ENCODE measurements around the gene CYP2R1. TPM values are rescaled to one million over a fixed set of nuclear protein-coding genes. Genes with fewer than 3 reads are reported as not detected.

CYP2R1 gene
- 16.9 and 18.5 TPM in 2 replicates for total RNA-seq
- long read RNA-seq, transcript CYP2R1-206 (5 exons, 1,882 nt) = major isoform, 13 of 42 reads
- long read RNA-seq, partial matches to known transcripts = 5 of 42 reads
- long read RNA-seq, other reads (novel, unspliced or antisense) = 20 of 42 reads

- peak; percentile 81 for DNase-seq (ENCODE audit: low read depth, low spot score)
Observed at GRCh38 chr11:14892036-14892556, at the start of gene CYP2R1. TSS of gene CYP2R1 (minus strand) at chr11:14892231. CDS start at chr11:14892205, 26 bp downstream.

GRCh38 chr11:14938936-14939335 lies 46.9 kb upstream of the CYP2R1 start:
- no peaks in the 10 kb centered on the region for H3K36me3 Mint-ChIP-seq (ENCODE audit: low read depth)
- TF ChIP-seq CTCF (conservative IDR thresholded peaks at IDR 0.05) = no peak
- no peak for DNase-seq (ENCODE audit: low read depth, low spot score)
- no peaks in the 10 kb centered on the region for H3K27me3 Mint-ChIP-seq (ENCODE audit: low read depth)
- H3K27ac Mint-ChIP-seq (ENCODE audit: unreplicated experiment) = no peak overlapping the region
- peaks cover 25% of the 10 kb centered on the region for H3K9me3 Mint-ChIP-seq
- no peak overlapping the region for H3K4me3 Mint-ChIP-seq
- H3K4me1 Mint-ChIP-seq = no peaks in the 10 kb centered on the region

More at GRCh38 chr11:14892036-14892556, at the start of gene CYP2R1:
- H3K4me3 Mint-ChIP-seq = peak within 1 kb of the TSS; percentile 93
- no peaks in the 10 kb centered on the region for H3K27me3 Mint-ChIP-seq (ENCODE audit: low read depth)
- H3K27ac Mint-ChIP-seq (ENCODE audit: unreplicated experiment) = peak within 1 kb of the TSS; percentile 87
- no peaks in the 10 kb centered on the region for H3K36me3 Mint-ChIP-seq (ENCODE audit: low read depth)
- H3K9me3 Mint-ChIP-seq = no peaks in the 10 kb centered on the region
- H3K4me1 Mint-ChIP-seq = peaks cover 25% of the 10 kb centered on the region
- TF ChIP-seq CTCF (conservative IDR thresholded peaks at IDR 0.05) = no peak

- DNase-seq (ENCODE audit: low read depth, low spot score) = no peak
- H3K27me3 Mint-ChIP-seq (ENCODE audit: low read depth) = peaks cover 7% of the 10 kb centered on the region
- no peaks in the 10 kb centered on the region for H3K36me3 Mint-ChIP-seq (ENCODE audit: low read depth)
- peaks cover 22% of the 10 kb centered on the region for H3K9me3 Mint-ChIP-seq
- no peak for TF ChIP-seq CTCF (conservative IDR thresholded peaks at IDR 0.05)
- no peaks in the 10 kb centered on the region for H3K4me1 Mint-ChIP-seq
- no peak overlapping the region for H3K4me3 Mint-ChIP-seq
- no peak overlapping the region for H3K27ac Mint-ChIP-seq (ENCODE audit: unreplicated experiment)
Observed at GRCh38 chr11:14934641-14935351, 42.8 kb upstream of the CYP2R1 start.

GRCh38 chr11:14932447-14932846 lies 40.4 kb upstream of the CYP2R1 start:
- TF ChIP-seq CTCF (conservative IDR thresholded peaks at IDR 0.05) = no peak
- H3K9me3 Mint-ChIP-seq = peaks cover 11% of the 10 kb centered on the region
- H3K4me3 Mint-ChIP-seq = no peak overlapping the region
- DNase-seq (ENCODE audit: low read depth, low spot score) = no peak
- H3K27me3 Mint-ChIP-seq (ENCODE audit: low read depth) = peaks cover 7% of the 10 kb centered on the region
- H3K4me1 Mint-ChIP-seq = no peaks in the 10 kb centered on the region
- H3K27ac Mint-ChIP-seq (ENCODE audit: unreplicated experiment) = no peak overlapping the region
- no peaks in the 10 kb centered on the region for H3K36me3 Mint-ChIP-seq (ENCODE audit: low read depth)

- no peak for DNase-seq (ENCODE audit: low read depth, low spot score)
- Mint-ChIP-seq H3K27me3 (ENCODE audit: low read depth) (peaks cover 7% of the 10 kb centered on the region), H3K27ac (ENCODE audit: unreplicated experiment) (no peak overlapping the region), H3K4me3 (no peak overlapping the region), H3K9me3 (peaks cover 6% of the 10 kb centered on the region), H3K4me1 (no peaks in the 10 kb centered on the region), H3K36me3 (ENCODE audit: low read depth) (no peaks in the 10 kb centered on the region)
- TF ChIP-seq CTCF (conservative IDR thresholded peaks at IDR 0.05) = no peak
Observed at GRCh38 chr11:14930369-14930768, 38.3 kb upstream of the CYP2R1 start.

Data from neural crest cell (in vitro differentiated cells).